Epidermal melanocyte (primary cell): Measurements from ENCODE around the gene UTY.

Experiments
- DNase-seq: peaks from one replicate; pipeline ENCODE4 v3.0.0; 2011; ENCODE audit warnings: low spot score; ENCODE audit not compliant: insufficient read length

UTY gene

GRCh38 chrY:13415556-13415955 lies 64.3 kb downstream of the UTY start:
- no peak for DNase-seq

- DNase-seq: no peak
Measured at GRCh38 chrY:13398876-13399275, 81.0 kb downstream of the UTY start.

- DNase-seq: no peak
Measured at GRCh38 chrY:13381110-13381683, 98.6 kb downstream of the UTY start.

- DNase-seq: no peak
Measured at GRCh38 chrY:13370868-13371800, 108.7 kb downstream of the UTY start.

- DNase-seq: no peak
Measured at GRCh38 chrY:13370245-13370644, 109.6 kb downstream of the UTY start.

- DNase-seq: no peak
Measured at GRCh38 chrY:13368513-13368845, 111.4 kb downstream of the UTY start.

GRCh38 chrY:13363641-13364040 lies 116.2 kb downstream of the UTY start:
- no peak for DNase-seq

- no peak for DNase-seq
Measured at GRCh38 chrY:13362662-13363061, 117.2 kb downstream of the UTY start.

- no peak for DNase-seq
Measured at GRCh38 chrY:13361656-13362636, 117.9 kb downstream of the UTY start.

- no peak for DNase-seq
Measured at GRCh38 chrY:13351443-13351842, 128.4 kb downstream of the UTY start.

GRCh38 chrY:13347106-13347505 lies 132.7 kb downstream of the UTY start:
- DNase-seq: no peak

- no peak for DNase-seq
Measured at GRCh38 chrY:13345549-13345948, 134.3 kb downstream of the UTY start.

- DNase-seq: no peak
Measured at GRCh38 chrY:13343307-13343946, 136.4 kb downstream of the UTY start.

GRCh38 chrY:13339939-13340338 lies 139.9 kb downstream of the UTY start:
- DNase-seq: no peak

- DNase-seq: no peak
Measured at GRCh38 chrY:13339381-13339780, 140.5 kb downstream of the UTY start.

GRCh38 chrY:13338711-13339110 lies 141.1 kb downstream of the UTY start:
- no peak for DNase-seq

- DNase-seq: no peak
Measured at GRCh38 chrY:13337934-13338333, 141.9 kb downstream of the UTY start.

GRCh38 chrY:13333791-13334190 lies 146.0 kb downstream of the UTY start:
- DNase-seq: no peak

GRCh38 chrY:13330651-13331050 lies 149.2 kb downstream of the UTY start:
- DNase-seq: no peak

- no peak for DNase-seq
Measured at GRCh38 chrY:13312966-13313365, 166.9 kb downstream of the UTY start.

- no peak for DNase-seq
Measured at GRCh38 chrY:13307959-13308358, 171.9 kb downstream of the UTY start.
